ENCODE measurements around the gene VCX3A.
"Not testable (repeated sequence)": the region's sequence is repeated elsewhere in the genome, so short reads cannot be mapped to it uniquely, and the experiment has no call there.

DNA sequence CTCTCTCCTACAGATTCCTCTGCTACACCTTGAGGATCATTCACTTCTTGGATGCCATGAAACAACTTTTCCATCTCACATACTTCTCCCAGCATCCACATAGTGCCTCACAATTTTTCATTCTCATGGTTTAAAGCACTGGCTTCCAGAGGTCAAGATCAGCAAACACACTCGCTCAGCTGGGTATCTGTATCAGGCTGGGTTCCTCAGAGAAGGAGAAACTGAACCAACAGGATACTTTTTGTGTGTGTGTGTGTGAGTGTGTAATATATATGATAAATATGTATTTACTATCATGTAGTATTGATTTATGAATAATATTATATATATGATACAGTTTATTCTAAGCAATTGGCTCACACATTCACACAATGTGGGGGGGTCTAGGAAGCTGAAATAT, at the start of gene VCX3A:
- not testable (repeated sequence) for TF ChIP-seq POLR2A, POLR2AphosphoS5, POU2F2, TAF1 (IDR thresholded peaks at IDR 0.05; ENCODE audit: low read depth, low read length)
